Measurements from ENCODE around the gene SLC39A3.

Gene SLC39A3

GRCh38 chr19:2701361-2702169 lies 38.3 kb downstream of the SLC39A3 start:
- DNase-seq: no peak

DNA sequence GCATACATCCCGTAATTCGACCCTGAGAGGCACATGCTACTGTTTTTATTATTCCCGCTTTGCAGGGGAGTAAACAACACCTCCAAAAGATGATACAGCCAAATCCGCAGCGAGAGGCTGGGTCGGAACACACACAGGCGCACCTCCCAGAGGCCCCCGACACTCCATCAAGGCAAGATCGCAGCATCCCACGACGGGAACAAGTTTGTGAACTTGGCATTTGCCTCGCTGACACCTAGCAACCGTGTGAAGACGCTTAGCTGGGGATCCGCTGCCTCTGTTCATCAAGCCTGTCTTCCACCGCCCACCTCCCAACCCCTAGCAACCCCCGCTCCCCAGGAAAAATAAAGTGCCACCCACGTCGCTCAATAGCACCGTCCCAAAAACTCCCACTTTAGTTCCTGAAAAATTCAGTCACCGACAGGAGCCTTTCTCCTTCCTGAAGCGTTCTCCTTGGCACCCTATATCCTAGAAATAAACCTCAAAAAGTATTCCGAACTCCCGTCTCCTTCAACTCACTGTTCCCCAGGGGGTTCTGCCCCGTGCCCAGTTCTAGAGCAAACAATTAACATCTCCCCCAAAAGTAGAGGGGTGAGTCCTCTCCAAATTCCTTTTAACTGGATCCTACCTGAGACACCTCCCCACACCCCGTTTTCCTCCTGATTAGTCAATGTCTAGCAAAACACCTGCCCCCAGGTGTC lies 39.0 kb downstream of the SLC39A3 start:
- no peak for DNase-seq

DNA sequence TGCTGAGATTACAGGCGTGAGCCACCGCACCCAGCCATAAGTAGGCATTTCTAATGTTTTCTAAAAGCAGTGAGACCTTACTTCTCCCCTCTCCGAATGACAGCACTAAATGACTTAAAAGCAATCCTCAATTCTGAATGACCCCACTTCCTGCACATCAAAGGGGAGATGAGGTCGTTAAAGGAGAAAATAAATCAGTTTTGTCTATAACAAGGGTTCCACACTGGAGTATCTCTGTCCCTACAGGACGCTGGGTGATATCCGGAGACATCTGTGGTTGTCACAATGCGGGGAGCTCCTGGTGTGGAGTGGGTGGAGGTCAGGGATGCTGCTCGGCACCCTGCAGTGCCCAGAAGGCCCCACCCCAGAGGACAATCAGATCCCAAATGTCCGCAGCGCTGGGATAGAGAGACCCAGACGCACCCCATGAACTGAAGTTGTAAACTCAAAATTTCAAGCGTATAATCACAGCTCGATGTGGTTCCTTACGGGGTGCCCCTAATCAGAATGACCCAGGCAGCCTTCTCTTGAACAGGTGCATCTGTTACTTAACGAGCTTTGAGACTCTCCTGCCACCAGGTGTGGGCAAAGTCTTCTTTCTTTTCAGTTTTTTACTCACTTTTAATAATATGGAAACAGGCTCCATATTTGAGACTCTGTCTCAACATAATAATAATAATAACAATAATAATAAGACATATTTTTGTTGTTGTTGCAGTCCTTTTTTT lies 40.2 kb downstream of the SLC39A3 start:
- no peak for DNase-seq

- DNase-seq: no peak
These were observed 45.6 kb downstream of the SLC39A3 start for GRCh38 chr19:2694196-2694595.

- DNase-seq: no peak
These were observed 46.2 kb downstream of the SLC39A3 start for GRCh38 chr19:2693492-2694160.

GRCh38 chr19:2691951-2692350 lies 47.9 kb downstream of the SLC39A3 start:
- DNase-seq: no peak

- DNase-seq: no peak
These were observed 49.0 kb downstream of the SLC39A3 start for GRCh38 chr19:2690856-2691255.

GRCh38 chr19:2686360-2686759 lies 53.5 kb downstream of the SLC39A3 start:
- no peak for DNase-seq

- DNase-seq: no peak
These were observed 54.6 kb downstream of the SLC39A3 start for GRCh38 chr19:2685204-2685704.

DNA sequence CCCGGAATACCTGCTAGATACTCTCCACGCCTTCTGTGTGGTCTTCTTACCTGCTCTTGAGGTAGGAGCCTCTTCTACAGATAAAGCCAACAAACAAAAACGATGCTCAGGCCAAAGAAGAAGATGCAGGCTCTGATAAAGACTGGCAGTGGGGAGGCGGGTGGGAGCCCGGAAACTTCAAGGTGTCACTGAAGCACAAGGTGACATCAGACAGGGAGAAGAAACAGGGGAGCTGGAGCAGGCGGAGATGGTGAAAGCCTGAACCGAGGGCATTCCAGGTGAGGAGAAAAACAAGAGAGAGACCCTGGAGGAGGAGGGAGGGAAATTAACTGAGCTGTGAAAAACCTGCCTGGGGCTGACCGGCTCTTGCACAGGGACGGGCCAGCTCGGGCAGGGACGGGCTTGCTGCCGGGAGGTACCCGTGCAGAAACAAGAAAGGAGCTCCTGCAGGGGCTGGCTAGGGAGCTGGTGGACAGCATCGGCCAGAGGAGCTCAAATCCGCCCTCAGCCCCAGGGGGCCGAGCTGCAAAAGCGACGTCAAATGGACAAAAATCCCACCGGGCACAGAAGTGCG lies 56.3 kb downstream of the SLC39A3 start:
- no peak for DNase-seq

All from NCI-H524 treated with DMSO at 0.1 percent for 48 hours (cell line).